CD4-positive, alpha-beta memory T cell (primary cell): Measurements from ENCODE around the gene DVL2. TPM values are rescaled to one million over a fixed set of nuclear protein-coding genes. Genes with fewer than 3 reads are reported as not detected.
A peak's percentile ranks its signal among the peaks of the same experiment; 100 is the strongest.

ENCODE experiments used
- CTCF ChIA-PET: fragments of 350-600 bp; sonication (Branson Sonifier 250); formaldehyde crosslinking; loops from one replicate; lab custom pipeline; 2021; ENCODE audit warnings: inconsistent platforms; ENCODE audit not compliant: partially characterized antibody; lab: Charles Lee
- POLR2A ChIA-PET: fragments of 350-600 bp; sonication (Branson Sonifier 250); formaldehyde crosslinking; loops from one replicate; lab custom pipeline; 2021; ENCODE audit not compliant: partially characterized antibody; lab: Charles Lee
- DNase-seq, 5 donors: peaks; one replicate each; pipeline versions ENCODE4 v3.0.0 to v3.0.0-alpha.2; 2020 to 2022; ENCODE audit warnings: mixed read lengths in 1 of 5
- H3K27ac ChIP-seq: one replicate; pipeline ENCODE4 v1.7.0; 2013; ENCODE audit warnings: low read depth, low read length
- H3K27me3 ChIP-seq: 2 replicates; pipeline ENCODE4 v1.7.0; 2013; ENCODE audit warnings: mild to moderate bottlenecking, low read length, moderate library complexity; ENCODE audit not compliant: insufficient read depth
- H3K36me3 ChIP-seq: 2 replicates; pipeline ENCODE4 v1.7.0; 2013; ENCODE audit warnings: mild to moderate bottlenecking, low read length, moderate library complexity; ENCODE audit not compliant: insufficient read depth
- H3K4me1 ChIP-seq: 2 replicates; pipeline ENCODE4 v1.7.0; 2013; ENCODE audit warnings: mild to moderate bottlenecking, low read length, moderate library complexity; ENCODE audit not compliant: insufficient read depth
- H3K4me3 ChIP-seq, 2 donors: one replicate each; pipeline ENCODE4 v1.7.0; 2013; ENCODE audit warnings: low read length in 2 of 2, mild to moderate bottlenecking in 1 of 2
- H3K9me3 ChIP-seq, 2 donors: one replicate each; pipeline ENCODE4 v1.7.0; 2013; ENCODE audit warnings: low read length in 2 of 2, control low read depth in 1 of 2; ENCODE audit not compliant: control insufficient read depth in 1 of 2
- H3K27ac Mint-ChIP-seq, 7 donors: one replicate each; pipeline ENCODE4 v1.8.0; 2020 to 2021; ENCODE audit warnings: mixed read lengths in 7 of 7, mild to moderate bottlenecking in 6 of 7, inconsistent platforms in 3 of 7, moderate library complexity in 3 of 7
- H3K27me3 Mint-ChIP-seq, 2 donors: one replicate each; pipeline ENCODE4 v1.8.0; 2020 to 2021; ENCODE audit warnings: mixed read lengths in 2 of 2
- H3K36me3 Mint-ChIP-seq, 2 donors: one replicate each; pipeline ENCODE4 v1.8.0; 2020 to 2021; ENCODE audit warnings: mixed read lengths in 2 of 2, inconsistent platforms in 1 of 2, mild to moderate bottlenecking in 1 of 2
- H3K4me1 Mint-ChIP-seq, 4 donors: one replicate each; pipeline ENCODE4 v1.8.0; 2020 to 2021; ENCODE audit warnings: mixed read lengths in 4 of 4, mild to moderate bottlenecking in 1 of 4
- H3K4me3 Mint-ChIP-seq, 8 donors: one replicate each; pipeline ENCODE4 v1.8.0; 2020 to 2021; ENCODE audit warnings: mixed read lengths in 8 of 8, mild to moderate bottlenecking in 7 of 8, moderate library complexity in 6 of 8, inconsistent platforms in 3 of 8
- H3K9me3 Mint-ChIP-seq, 8 donors: one replicate each; pipeline ENCODE4 v1.8.0; 2020 to 2021; ENCODE audit warnings: mixed read lengths in 8 of 8, mild to moderate bottlenecking in 5 of 8, inconsistent platforms in 3 of 8, moderate library complexity in 1 of 8
- intact Hi-C: fragments of 100-400 bp; cut with micrococcal nuclease; formaldehyde crosslinking; loops from one replicate; pipeline ENCODE4 v1.15.1; 2023
- microRNA-seq: library from miRNA; unstranded; fragments of <30 nt; microRNA quantifications from one replicate; pipeline ENCODE4 v1.2.0, GENCODE V29; 2021; ENCODE audit warnings: borderline replicate concordance, borderline number of aligned reads, borderline microRNAs expressed, mixed read lengths
- polyA plus RNA-seq, 2 donors: library from polyadenylated mRNA; unstranded; fragments of 300-500 nt; fragmentation: Illumina TruSeq; gene quantifications; one replicate each; pipeline ENCODE4 v1.2.3, GENCODE V29; 2021
- total RNA-seq, 2 experiments: library from RNA; stranded (reverse); gene quantifications; one replicate each; pipeline ENCODE4 v1.2.3, GENCODE V29; 2021

Gene DVL2
- total and polyA plus RNA-seq, 4 experiments from 2014 or later: 22.0 to 76.8 (median 49.4) TPM

GRCh38 chr17:7177191-7177953, 56.9 kb downstream of the DVL2 start:
- peaks cover 8 to 11% of the 10 kb centered on the region in 2 donors for H3K27me3 Mint-ChIP-seq
- ChIA-PET POLR2A (interaction anchor here (0.8 to 1.8 kb wide), 7 partner anchors 17 to 165 kb away, joined by 3 to 7 read pairs (median 3); partner anchors contain the start of genes ACADVL, DLG4, DVL2 and GABARAP), CTCF (interaction anchor here (0.7 to 3.0 kb wide), 19 partner anchors 9 to 594 kb away, joined by 3 to 12 read pairs (median 4); no protein-coding TSS in a partner anchor)
- H3K4me1 ChIP-seq: peaks cover 25% of the 10 kb centered on the region
- H3K4me1 Mint-ChIP-seq: peaks cover 7 to 12% (median 8%) of the 10 kb centered on the region in 4 donors
- peak overlapping the region; percentile 66 to 78 (median 68) for H3K4me3 Mint-ChIP-seq
- peak; percentile 57 to 67 (median 60) for DNase-seq
- H3K36me3 ChIP-seq: no peaks in the 10 kb centered on the region
- no peaks in the 10 kb centered on the region for H3K9me3 ChIP-seq
- H3K27me3 ChIP-seq: peaks cover 18% of the 10 kb centered on the region
- intact Hi-C loops: loop anchor here (1.0 kb wide), 2 partner anchors 125 to 131 kb away; no protein-coding TSS in a partner anchor
- no peaks in the 10 kb centered on the region for H3K9me3 Mint-ChIP-seq
- H3K4me3 ChIP-seq: no peak overlapping the region
- no peaks in the 10 kb centered on the region for H3K36me3 Mint-ChIP-seq
- peak overlapping the region in 4 of 7 donors; percentile 32 to 84 (median 48) for H3K27ac Mint-ChIP-seq
- no peak overlapping the region for H3K27ac ChIP-seq

- Mint-ChIP-seq H3K27me3 (peaks cover 8 to 11% of the 10 kb centered on the region in 2 donors), H3K4me3 (peak overlapping the region in 1 of 8 donors; percentile 68), H3K4me1 (peaks cover 7 to 12% (median 8%) of the 10 kb centered on the region in 4 donors), H3K36me3 (no peaks in the 10 kb centered on the region), H3K27ac (no peak overlapping the region), H3K9me3 (no peaks in the 10 kb centered on the region)
- peaks cover 18% of the 10 kb centered on the region for H3K27me3 ChIP-seq
- no peaks in the 10 kb centered on the region for H3K36me3 ChIP-seq
- H3K4me3 ChIP-seq: no peak overlapping the region
- intact Hi-C loops: loop anchor here (1.0 kb wide), 2 partner anchors 125 to 131 kb away; no protein-coding TSS in a partner anchor
- no peak overlapping the region for H3K27ac ChIP-seq
- CTCF ChIA-PET: interaction anchor here (0.7 to 3.0 kb wide), 18 partner anchors 9 to 155 kb away, joined by 3 to 12 read pairs (median 4); no protein-coding TSS in a partner anchor
- H3K4me1 ChIP-seq: peaks cover 25% of the 10 kb centered on the region
- no peaks in the 10 kb centered on the region for H3K9me3 ChIP-seq
- POLR2A ChIA-PET: interaction anchor here (0.8 to 1.8 kb wide), 5 partner anchors 17 to 141 kb away, joined by 3 to 7 read pairs (median 3); partner anchors contain the start of genes ACADVL, DLG4, DVL2 and SLC16A13
- DNase-seq: no peak
Measured at GRCh38 chr17:7176841-7177190, 57.5 kb downstream of the DVL2 start.

DNA sequence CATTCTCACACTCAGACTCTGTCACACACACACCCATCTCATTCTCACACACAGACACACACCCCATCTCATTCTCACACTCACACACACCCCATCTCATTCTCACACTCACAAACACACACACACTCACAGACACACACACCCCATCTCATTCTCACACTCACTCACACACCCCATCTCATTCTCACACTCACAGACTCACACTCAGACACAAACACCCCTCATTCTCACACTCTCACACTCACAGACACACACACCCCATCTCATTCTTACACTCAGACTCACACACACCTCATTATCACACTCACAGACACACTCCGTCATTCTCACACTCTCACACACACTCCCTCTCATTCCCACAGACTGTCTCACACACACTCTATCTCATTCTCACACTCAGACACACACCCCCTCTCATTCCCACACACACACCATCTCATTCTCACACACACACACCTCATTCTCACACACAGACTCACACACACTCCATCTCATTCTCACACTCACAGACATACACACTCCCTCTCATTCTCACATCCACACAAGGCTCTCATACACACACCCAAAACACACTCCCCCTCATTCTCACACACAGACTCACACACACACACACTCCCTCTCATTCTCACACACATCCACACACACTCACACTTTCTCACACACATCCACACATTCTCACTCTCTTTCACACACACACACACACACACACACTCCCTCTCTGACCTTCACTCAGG, 58.0 kb downstream of the DVL2 start:
- Mint-ChIP-seq H3K4me3 (no peak overlapping the region), H3K27ac (no peak overlapping the region)
- POLR2A ChIA-PET: no interaction called here

More for the DNA sequence above, 58.0 kb downstream of the DVL2 start:
- H3K27ac ChIP-seq: no peak overlapping the region
- H3K36me3 ChIP-seq: no peaks in the 10 kb centered on the region
- CTCF ChIA-PET: interaction anchor here (0.9 to 3.0 kb wide), 5 partner anchors 12 to 130 kb away, joined by 3 to 12 read pairs (median 8); no protein-coding TSS in a partner anchor
- Mint-ChIP-seq H3K27me3 (peaks cover 8 to 11% of the 10 kb centered on the region in 2 donors), H3K36me3 (no peaks in the 10 kb centered on the region), H3K4me1 (peaks cover 7 to 12% (median 8%) of the 10 kb centered on the region in 4 donors), H3K9me3 (peaks cover 0 to 2% (median 0%) of the 10 kb centered on the region in 8 donors)
- DNase-seq: no peak
- intact Hi-C loops: no loop called here
- peaks cover 18% of the 10 kb centered on the region for H3K27me3 ChIP-seq
- peaks cover 25% of the 10 kb centered on the region for H3K4me1 ChIP-seq
- H3K4me3 ChIP-seq: no peak overlapping the region
- H3K9me3 ChIP-seq: no peaks in the 10 kb centered on the region

Small RNA genes lying within 50 kb of the gene (microRNA-seq; reads per million reads assigned to microRNA genes)
- gene MIR324: 583 reads per million, percentile 83 among the genes with 10 or more reads in this experiment

Other genes starting within 250 kb of the DVL2 start
Only the 30 nearest of the 36 such genes appear.
- gene SLC16A13, start 198.5 kb downstream of the DVL2 start, total RNA-seq: 10 to 100 TPM; 13.1 to 13.7 TPM
- gene SLC16A13, start 198.5 kb downstream of the DVL2 start, polyA plus RNA-seq: 1 to 10 TPM in 1 of 2 donors, under 1 TPM in 1; 0.93 to 1.8 TPM
- 1 to 10 TPM in 1 of 2 experiments, under 1 TPM in 1; 0.89 to 1.2 TPM for gene SLC16A11, start 190.4 kb downstream of the DVL2 start, total RNA-seq
- gene SLC16A11, start 190.4 kb downstream of the DVL2 start, polyA plus RNA-seq: under 1 TPM; 0.50 to 0.69 TPM
- gene CLEC10A, start 154.3 kb downstream of the DVL2 start, total RNA-seq: 1 to 10 TPM; 1.4 TPM
- not detected for gene CLEC10A, start 154.3 kb downstream of the DVL2 start, polyA plus RNA-seq
- gene ASGR2, start 119.7 kb downstream of the DVL2 start, total RNA-seq: not detected
- not detected for gene ASGR2, start 119.7 kb downstream of the DVL2 start, polyA plus RNA-seq
- not detected for gene ASGR1, start 55.1 kb downstream of the DVL2 start, total RNA-seq
- gene ASGR1, start 55.1 kb downstream of the DVL2 start, polyA plus RNA-seq: not detected
- 1 to 10 TPM; 7.2 to 7.6 TPM for gene DLG4, start 14.7 kb downstream of the DVL2 start, total RNA-seq
- under 1 TPM; 0.44 to 0.50 TPM for gene DLG4, start 14.7 kb downstream of the DVL2 start, polyA plus RNA-seq
- gene ACADVL, start 14.6 kb downstream of the DVL2 start, total RNA-seq: 100 to 1,000 TPM; 340 to 342 TPM
- gene ACADVL, start 14.6 kb downstream of the DVL2 start, polyA plus RNA-seq: 100 to 1,000 TPM; 110 to 118 TPM
- gene PHF23, start 4.9 kb upstream of the DVL2 start, total RNA-seq: 10 to 100 TPM; 45.8 to 55.8 TPM
- gene PHF23, start 4.9 kb upstream of the DVL2 start, polyA plus RNA-seq: 10 to 100 TPM; 11.4 to 29.8 TPM
- 100 to 1,000 TPM; 324 to 327 TPM for gene GABARAP, start 7.9 kb upstream of the DVL2 start, total RNA-seq
- gene GABARAP, start 7.9 kb upstream of the DVL2 start, polyA plus RNA-seq: 100 to 1,000 TPM; 741 to 896 TPM
- gene CTDNEP1, start 17.2 kb upstream of the DVL2 start, total RNA-seq: 100 to 1,000 TPM; 145 to 157 TPM
- 10 to 100 TPM; 42.4 to 59.1 TPM for gene CTDNEP1, start 17.2 kb upstream of the DVL2 start, polyA plus RNA-seq
- 10 to 100 TPM; 29.8 to 30.9 TPM for gene ELP5, start 17.7 kb upstream of the DVL2 start, total RNA-seq
- gene ELP5, start 17.7 kb upstream of the DVL2 start, polyA plus RNA-seq: 10 to 100 TPM; 68.0 to 71.3 TPM
- 1 to 10 TPM in 1 of 2 experiments, under 1 TPM in 1; 0.39 to 1.0 TPM for gene CLDN7, start 28.0 kb upstream of the DVL2 start, total RNA-seq
- 1 to 10 TPM; 1.0 to 3.1 TPM for gene CLDN7, start 28.0 kb upstream of the DVL2 start, polyA plus RNA-seq
- gene SLC2A4, start 47.2 kb upstream of the DVL2 start, total RNA-seq: not detected
- not detected for gene SLC2A4, start 47.2 kb upstream of the DVL2 start, polyA plus RNA-seq
- gene YBX2, start 60.1 kb upstream of the DVL2 start, total RNA-seq: under 1 TPM; 0.26 to 0.39 TPM
- gene YBX2, start 60.1 kb upstream of the DVL2 start, polyA plus RNA-seq: not detected
- gene EIF5A, start 73.1 kb upstream of the DVL2 start, total RNA-seq: 100 to 1,000 TPM; 240 to 244 TPM
- gene EIF5A, start 73.1 kb upstream of the DVL2 start, polyA plus RNA-seq: 100 to 1,000 TPM; 230 to 850 TPM
- 100 to 1,000 TPM; 127 to 132 TPM for gene GPS2, start 80.8 kb upstream of the DVL2 start, total RNA-seq
- 100 to 1,000 TPM; 101 to 120 TPM for gene GPS2, start 80.8 kb upstream of the DVL2 start, polyA plus RNA-seq
- 10 to 100 TPM; 73.8 to 81.6 TPM for gene NEURL4, start 94.8 kb upstream of the DVL2 start, total RNA-seq
- gene NEURL4, start 94.8 kb upstream of the DVL2 start, polyA plus RNA-seq: 1 to 10 TPM in 1 of 2 donors, under 1 TPM in 1; 0.97 to 2.4 TPM
- 100 to 1,000 TPM; 507 to 516 TPM for gene ACAP1, start 102.0 kb upstream of the DVL2 start, total RNA-seq
- 100 to 1,000 TPM; 261 to 264 TPM for gene ACAP1, start 102.0 kb upstream of the DVL2 start, polyA plus RNA-seq
- 1 to 10 TPM; 3.5 to 4.3 TPM for gene KCTD11, start 117.6 kb upstream of the DVL2 start, total RNA-seq
- 1 to 10 TPM in 1 of 2 donors, under 1 TPM in 1; 0.33 to 1.8 TPM for gene KCTD11, start 117.6 kb upstream of the DVL2 start, polyA plus RNA-seq
- gene TMEM95, start 120.6 kb upstream of the DVL2 start, total RNA-seq: not detected
- not detected for gene TMEM95, start 120.6 kb upstream of the DVL2 start, polyA plus RNA-seq
- 10 to 100 TPM; 13.8 to 15.9 TPM for gene TNK1, start 146.6 kb upstream of the DVL2 start, total RNA-seq
- gene TNK1, start 146.6 kb upstream of the DVL2 start, polyA plus RNA-seq: 1 to 10 TPM; 1.7 to 2.1 TPM
- 10 to 100 TPM; 90.3 to 91.9 TPM for gene PLSCR3, start 160.0 kb upstream of the DVL2 start, total RNA-seq
- 100 to 1,000 TPM; 174 to 242 TPM for gene PLSCR3, start 160.0 kb upstream of the DVL2 start, polyA plus RNA-seq
- gene TMEM256, start 169.6 kb upstream of the DVL2 start, total RNA-seq: 10 to 100 TPM; 35.4 to 38.3 TPM
- 10 to 100 TPM; 49.9 to 51.1 TPM for gene TMEM256, start 169.6 kb upstream of the DVL2 start, polyA plus RNA-seq
- gene NLGN2, start 173.3 kb upstream of the DVL2 start, total RNA-seq: 1 to 10 TPM; 8.8 to 9.8 TPM
- under 1 TPM in 1 of 2 donors, not detected in 1; 0.08 TPM for gene NLGN2, start 173.3 kb upstream of the DVL2 start, polyA plus RNA-seq
- not detected for gene SPEM1, start 185.8 kb upstream of the DVL2 start, total RNA-seq
- not detected for gene SPEM1, start 185.8 kb upstream of the DVL2 start, polyA plus RNA-seq
- gene SPEM2, start 191.1 kb upstream of the DVL2 start, total RNA-seq: not detected
- gene SPEM2, start 191.1 kb upstream of the DVL2 start, polyA plus RNA-seq: not detected
- not detected for gene SPEM3, start 194.3 kb upstream of the DVL2 start, total RNA-seq
- not detected for gene SPEM3, start 194.3 kb upstream of the DVL2 start, polyA plus RNA-seq
- gene TMEM102, start 200.9 kb upstream of the DVL2 start, total RNA-seq: 10 to 100 TPM; 20.8 to 21.8 TPM
- 10 to 100 TPM; 14.6 to 29.2 TPM for gene TMEM102, start 200.9 kb upstream of the DVL2 start, polyA plus RNA-seq
- 1 to 10 TPM; 2.7 to 3.3 TPM for gene FGF11, start 205.0 kb upstream of the DVL2 start, total RNA-seq
- under 1 TPM in 1 of 2 donors, not detected in 1; 0.14 TPM for gene FGF11, start 205.0 kb upstream of the DVL2 start, polyA plus RNA-seq
- 1 to 10 TPM; 9.1 to 9.5 TPM for gene CHRNB1, start 210.5 kb upstream of the DVL2 start, total RNA-seq
- gene CHRNB1, start 210.5 kb upstream of the DVL2 start, polyA plus RNA-seq: 10 to 100 TPM; 24.1 to 29.2 TPM